WERI-Rb-1 (cell line): ENCODE data around the gene TAF4.

ENCODE experiments used
- DNase-seq: peaks from one replicate; pipeline ENCODE4 v3.0.0-alpha.2; 2020
- H3K27ac ChIP-seq: fragments of 250-450 bp; sonication (Bioruptor Pico); 2 replicates; pipeline ENCODE4 v1.5.1; 2020; ENCODE audit warnings: mild to moderate bottlenecking, moderate library complexity
- H3K27me3 ChIP-seq: fragments of 250-450 bp; sonication (Bioruptor Pico); 2 replicates; pipeline ENCODE4 v1.5.1; 2021; ENCODE audit warnings: mild to moderate bottlenecking, low read depth, moderate library complexity; ENCODE audit not compliant: insufficient read depth, severe bottlenecking
- H3K36me3 ChIP-seq: fragments of 250-450 bp; sonication (Bioruptor Pico); 2 replicates; pipeline ENCODE4 v1.5.1; 2020; ENCODE audit warnings: mild to moderate bottlenecking, moderate library complexity
- H3K4me3 ChIP-seq: 2 replicates; pipeline ENCODE4 v1.5.1; 2011; ENCODE audit warnings: low read depth, mild to moderate bottlenecking, control low read depth, low read length
- H3K9me3 ChIP-seq: fragments of 250-450 bp; sonication (Bioruptor Pico); 2 replicates; pipeline ENCODE4 v1.5.1; 2021; ENCODE audit warnings: mild to moderate bottlenecking, moderate library complexity; ENCODE audit not compliant: severe bottlenecking
- TF ChIP-seq, protein P1 (sequence below): IDR thresholded peaks from 2 replicates; pipeline ENCODE4 v1.5.1; 2011; ENCODE audit warnings: low read depth, mild to moderate bottlenecking, control low read depth, inconsistent platforms, low read length

The TAF4 gene

DNA sequence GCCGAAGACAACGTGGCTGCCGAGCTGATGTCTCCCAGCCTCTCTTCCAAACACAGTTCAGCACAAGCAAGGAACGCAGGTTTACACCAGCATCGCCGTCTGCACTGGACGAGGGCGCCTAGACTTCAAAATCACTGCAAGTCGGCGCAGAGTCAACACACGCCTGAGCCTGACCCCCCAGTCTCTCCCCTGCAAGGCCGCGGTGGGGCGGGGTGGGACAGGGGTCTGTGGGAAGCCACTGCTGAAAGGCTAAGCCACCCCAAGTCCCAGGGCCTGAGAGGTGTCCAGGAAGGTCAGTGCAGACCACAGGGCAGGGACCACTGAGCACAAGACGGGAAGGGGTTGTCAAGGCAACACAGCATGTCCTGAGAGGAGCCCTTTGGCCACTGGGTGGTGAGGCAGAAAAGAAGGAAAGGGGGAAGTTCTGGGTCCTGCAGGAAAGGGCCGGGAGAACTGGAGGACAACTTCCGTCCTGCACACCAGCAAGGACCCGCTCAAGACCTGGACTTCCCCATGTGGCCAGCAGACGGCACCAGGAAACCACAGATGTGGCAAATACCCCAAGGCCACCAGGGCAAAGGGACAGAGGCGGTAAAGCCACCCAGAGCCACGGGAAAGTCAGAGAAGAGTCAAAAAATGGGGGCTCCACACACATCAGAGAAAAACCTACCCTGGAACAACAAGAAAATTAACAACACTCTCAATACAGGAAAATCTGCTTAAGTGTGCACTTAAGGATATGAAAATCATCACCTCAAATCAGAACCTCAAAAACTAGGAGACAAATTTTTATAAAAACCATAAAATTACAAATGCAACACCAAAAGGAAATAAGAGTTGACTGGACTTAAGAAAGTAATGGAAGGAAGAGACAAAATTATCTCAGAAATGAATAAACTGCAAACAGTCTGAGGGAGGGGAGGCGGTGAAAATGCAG lies 84.8 kb downstream of the TAF4 start:
- H3K36me3 ChIP-seq = peaks cover 14% of the 10 kb centered on the region
- TF ChIP-seq, protein P1, sequence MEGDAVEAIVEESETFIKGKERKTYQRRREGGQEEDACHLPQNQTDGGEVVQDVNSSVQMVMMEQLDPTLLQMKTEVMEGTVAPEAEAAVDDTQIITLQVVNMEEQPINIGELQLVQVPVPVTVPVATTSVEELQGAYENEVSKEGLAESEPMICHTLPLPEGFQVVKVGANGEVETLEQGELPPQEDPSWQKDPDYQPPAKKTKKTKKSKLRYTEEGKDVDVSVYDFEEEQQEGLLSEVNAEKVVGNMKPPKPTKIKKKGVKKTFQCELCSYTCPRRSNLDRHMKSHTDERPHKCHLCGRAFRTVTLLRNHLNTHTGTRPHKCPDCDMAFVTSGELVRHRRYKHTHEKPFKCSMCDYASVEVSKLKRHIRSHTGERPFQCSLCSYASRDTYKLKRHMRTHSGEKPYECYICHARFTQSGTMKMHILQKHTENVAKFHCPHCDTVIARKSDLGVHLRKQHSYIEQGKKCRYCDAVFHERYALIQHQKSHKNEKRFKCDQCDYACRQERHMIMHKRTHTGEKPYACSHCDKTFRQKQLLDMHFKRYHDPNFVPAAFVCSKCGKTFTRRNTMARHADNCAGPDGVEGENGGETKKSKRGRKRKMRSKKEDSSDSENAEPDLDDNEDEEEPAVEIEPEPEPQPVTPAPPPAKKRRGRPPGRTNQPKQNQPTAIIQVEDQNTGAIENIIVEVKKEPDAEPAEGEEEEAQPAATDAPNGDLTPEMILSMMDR = peak; percentile 46
- no peak for DNase-seq
- no peaks in the 10 kb centered on the region for H3K27me3 ChIP-seq
- no peaks in the 10 kb centered on the region for H3K9me3 ChIP-seq
- H3K27ac ChIP-seq = no peak overlapping the region
- H3K4me3 ChIP-seq = no peak overlapping the region

DNA sequence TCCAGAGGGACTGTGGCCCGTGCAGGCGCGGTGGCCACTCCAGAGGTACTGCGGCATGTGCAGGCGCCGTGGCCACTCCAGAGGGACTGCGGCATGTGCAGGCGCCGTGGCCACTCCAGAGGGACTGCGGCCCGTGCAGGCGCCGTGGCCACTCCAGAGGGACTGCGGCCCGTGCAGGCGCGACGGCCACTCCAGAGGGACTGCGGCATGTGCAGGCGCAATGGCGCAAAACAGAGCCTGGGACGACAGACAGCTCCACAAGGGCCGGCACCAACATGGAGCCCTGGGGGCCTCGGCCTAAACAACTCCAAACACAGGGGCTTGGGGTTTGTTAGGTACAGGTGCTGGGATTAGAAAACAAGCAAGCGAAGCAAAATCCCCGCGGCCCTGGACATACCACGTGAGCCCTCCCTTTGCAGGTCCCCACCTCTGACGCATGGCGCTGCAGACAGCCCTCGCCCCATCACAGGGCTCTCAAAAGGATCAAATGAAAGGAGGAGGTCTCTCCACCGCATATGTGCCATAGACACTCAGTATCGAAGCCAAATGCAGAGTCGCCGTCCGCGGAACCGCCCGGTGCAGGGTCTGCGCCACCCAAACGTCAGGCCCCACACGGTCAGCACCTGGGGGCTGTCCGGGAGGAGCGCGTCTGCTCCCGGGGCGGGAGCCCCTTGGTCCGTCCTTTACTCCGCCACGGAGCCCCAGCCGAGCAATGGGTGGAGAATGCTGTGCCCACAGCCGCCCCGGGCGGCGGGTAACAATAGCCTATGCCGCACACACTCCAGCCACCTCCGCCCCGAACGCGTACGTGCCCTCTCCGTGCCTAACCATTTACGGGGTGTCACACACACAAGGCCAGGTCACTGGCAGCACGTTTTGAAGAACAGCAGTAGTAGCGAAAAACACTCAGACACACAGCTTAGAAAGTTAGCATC lies 85.7 kb downstream of the TAF4 start:
- Histone ChIP-seq H3K4me3 (no peak overlapping the region), H3K36me3 (peaks cover 13% of the 10 kb centered on the region), H3K9me3 (no peaks in the 10 kb centered on the region), H3K27ac (no peak overlapping the region), H3K27me3 (no peaks in the 10 kb centered on the region)
- DNase-seq = no peak
- TF ChIP-seq, protein P1 = no peak

DNA sequence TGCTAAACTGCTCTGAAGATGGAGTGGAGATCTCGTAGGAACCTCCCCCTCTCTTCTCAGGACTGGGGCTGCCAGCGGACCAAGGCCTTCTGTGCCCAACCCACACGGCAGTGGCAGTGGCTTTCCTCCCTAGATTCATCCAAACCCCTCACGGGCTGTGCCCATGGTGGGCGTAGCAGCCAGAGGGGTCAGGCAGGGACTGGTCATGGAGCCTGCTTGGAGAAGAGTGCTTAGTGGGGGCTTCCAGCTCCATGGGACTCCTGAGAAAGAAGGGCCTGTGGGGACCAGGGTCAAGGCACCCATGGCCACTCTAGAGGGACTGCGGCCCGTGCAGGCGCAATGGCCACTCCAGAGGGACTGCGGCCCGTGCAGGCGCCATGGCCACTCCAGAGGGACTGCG lies 86.6 kb downstream of the TAF4 start:
- TF ChIP-seq, protein P1 = no peak
- peaks cover 22% of the 10 kb centered on the region for H3K36me3 ChIP-seq

GRCh38 chr20:61978491-61978890 lies 87.2 kb downstream of the TAF4 start:
- Histone ChIP-seq H3K27me3 (no peaks in the 10 kb centered on the region), H3K27ac (no peak overlapping the region), H3K4me3 (no peak overlapping the region), H3K9me3 (no peaks in the 10 kb centered on the region), H3K36me3 (peaks cover 23% of the 10 kb centered on the region)
- TF ChIP-seq, protein P1 = no peak
- DNase-seq = no peak

More for the DNA sequence above, 86.6 kb downstream of the TAF4 start:
- no peak for DNase-seq
- no peaks in the 10 kb centered on the region for H3K9me3 ChIP-seq
- no peak overlapping the region for H3K4me3 ChIP-seq
- no peaks in the 10 kb centered on the region for H3K27me3 ChIP-seq
- no peak overlapping the region for H3K27ac ChIP-seq

DNA sequence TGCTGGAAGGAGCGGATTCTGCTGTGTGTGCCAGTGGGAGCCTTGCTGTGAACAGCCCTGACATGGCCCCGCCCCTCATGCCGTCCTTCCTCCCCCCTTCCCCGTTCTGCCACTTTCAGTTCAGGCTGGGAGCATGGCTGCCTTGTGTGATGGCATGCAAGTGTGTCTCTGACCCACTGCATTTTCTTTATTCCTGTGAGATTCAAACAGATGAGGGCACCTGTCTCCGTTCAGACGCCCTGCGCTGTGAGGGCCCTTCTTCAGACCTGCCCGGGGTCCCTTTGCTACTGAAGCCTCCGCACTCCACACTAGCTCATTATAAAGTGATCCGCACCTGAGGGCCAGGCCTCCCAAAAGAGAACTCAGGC lies 88.3 kb downstream of the TAF4 start:
- Histone ChIP-seq H3K9me3 (no peaks in the 10 kb centered on the region), H3K36me3 (peaks cover 34% of the 10 kb centered on the region), H3K27ac (no peak overlapping the region), H3K27me3 (no peaks in the 10 kb centered on the region), H3K4me3 (no peak overlapping the region)
- TF ChIP-seq, protein P1 = no peak
- no peak for DNase-seq
